Measurements from ENCODE around the gene TCEAL9. TPM values are rescaled to one million over a fixed set of nuclear protein-coding genes. Genes with fewer than 3 reads are reported as not detected.
"Not testable (repeated sequence)": the region's sequence is repeated elsewhere in the genome, so short reads cannot be mapped to it uniquely, and the experiment has no call there.

Gene TCEAL9
- total RNA-seq, 1 donor from 2014 or later = 0.13 TPM

GRCh38 chrX:103359605-103360004, 3.3 kb downstream of the TCEAL9 start:
- H3K4me3 Mint-ChIP-seq; H3K27ac Mint-ChIP-seq; H3K9me3 Mint-ChIP-seq; DNase-seq (ENCODE audit: low spot score); H3K27me3 Mint-ChIP-seq (ENCODE audit: insufficient read depth); H3K36me3 Mint-ChIP-seq (ENCODE audit: low read depth); H3K4me1 Mint-ChIP-seq (ENCODE audit: low read depth); intact Hi-C loops (cut with micrococcal nuclease): not testable (repeated sequence)

- intact Hi-C loops (cut with micrococcal nuclease) = no loop called here
- no peaks in the 10 kb centered on the region for H3K36me3 Mint-ChIP-seq (ENCODE audit: low read depth)
- H3K27me3 Mint-ChIP-seq (ENCODE audit: insufficient read depth) = peaks cover 2% of the 10 kb centered on the region
- H3K9me3 Mint-ChIP-seq = no peaks in the 10 kb centered on the region
- DNase-seq (ENCODE audit: low spot score) = no peak
- H3K27ac Mint-ChIP-seq = no peak overlapping the region
- peaks cover 9% of the 10 kb centered on the region for H3K4me1 Mint-ChIP-seq (ENCODE audit: low read depth)
- H3K4me3 Mint-ChIP-seq = no peak overlapping the region
Observed at GRCh38 chrX:103360092-103360491, 3.8 kb downstream of the TCEAL9 start.

- Mint-ChIP-seq H3K27me3 (ENCODE audit: insufficient read depth) (peaks cover 2% of the 10 kb centered on the region), H3K36me3 (ENCODE audit: low read depth) (no peaks in the 10 kb centered on the region), H3K27ac (no peak overlapping the region), H3K4me1 (ENCODE audit: low read depth) (peaks cover 4% of the 10 kb centered on the region), H3K9me3 (no peaks in the 10 kb centered on the region), H3K4me3 (no peak overlapping the region)
- intact Hi-C loops (cut with micrococcal nuclease) = no loop called here
- DNase-seq (ENCODE audit: low spot score) = no peak
Observed at GRCh38 chrX:103360916-103361315, 4.6 kb downstream of the TCEAL9 start.

GRCh38 chrX:103361798-103362197, 5.5 kb downstream of the TCEAL9 start:
- Mint-ChIP-seq H3K27me3 (ENCODE audit: insufficient read depth) (no peaks in the 10 kb centered on the region), H3K4me3 (no peak overlapping the region), H3K4me1 (ENCODE audit: low read depth) (no peaks in the 10 kb centered on the region), H3K36me3 (ENCODE audit: low read depth) (no peaks in the 10 kb centered on the region), H3K9me3 (no peaks in the 10 kb centered on the region), H3K27ac (no peak overlapping the region)
- intact Hi-C loops (cut with micrococcal nuclease) = no loop called here
- no peak for DNase-seq (ENCODE audit: low spot score)

GRCh38 chrX:103362474-103362873, 6.2 kb downstream of the TCEAL9 start:
- H3K27me3 Mint-ChIP-seq (ENCODE audit: insufficient read depth) = no peaks in the 10 kb centered on the region
- no peaks in the 10 kb centered on the region for H3K9me3 Mint-ChIP-seq
- intact Hi-C loops (cut with micrococcal nuclease) = no loop called here
- DNase-seq (ENCODE audit: low spot score) = no peak
- no peaks in the 10 kb centered on the region for H3K36me3 Mint-ChIP-seq (ENCODE audit: low read depth)
- H3K27ac Mint-ChIP-seq = no peak overlapping the region
- H3K4me3 Mint-ChIP-seq = no peak overlapping the region
- H3K4me1 Mint-ChIP-seq (ENCODE audit: low read depth) = no peaks in the 10 kb centered on the region

- no peak overlapping the region for H3K27ac Mint-ChIP-seq
- no peaks in the 10 kb centered on the region for H3K9me3 Mint-ChIP-seq
- no peaks in the 10 kb centered on the region for H3K4me1 Mint-ChIP-seq (ENCODE audit: low read depth)
- no peaks in the 10 kb centered on the region for H3K36me3 Mint-ChIP-seq (ENCODE audit: low read depth)
- no peaks in the 10 kb centered on the region for H3K27me3 Mint-ChIP-seq (ENCODE audit: insufficient read depth)
- intact Hi-C loops (cut with micrococcal nuclease) = no loop called here
- H3K4me3 Mint-ChIP-seq = no peak overlapping the region
- no peak for DNase-seq (ENCODE audit: low spot score)
Observed at GRCh38 chrX:103363046-103363445, 6.7 kb downstream of the TCEAL9 start.

- Mint-ChIP-seq H3K27ac (no peak overlapping the region), H3K4me3 (no peak overlapping the region), H3K27me3 (ENCODE audit: insufficient read depth) (no peaks in the 10 kb centered on the region), H3K36me3 (ENCODE audit: low read depth) (no peaks in the 10 kb centered on the region), H3K4me1 (ENCODE audit: low read depth) (no peaks in the 10 kb centered on the region), H3K9me3 (no peaks in the 10 kb centered on the region)
- intact Hi-C loops (cut with micrococcal nuclease) = no loop called here
- no peak for DNase-seq (ENCODE audit: low spot score)
Observed at GRCh38 chrX:103367502-103367901, 11.2 kb downstream of the TCEAL9 start.

- no peak for DNase-seq (ENCODE audit: low spot score)
- Mint-ChIP-seq H3K27ac (no peak overlapping the region), H3K27me3 (ENCODE audit: insufficient read depth) (no peaks in the 10 kb centered on the region), H3K4me3 (no peak overlapping the region), H3K4me1 (ENCODE audit: low read depth) (no peaks in the 10 kb centered on the region), H3K9me3 (no peaks in the 10 kb centered on the region), H3K36me3 (ENCODE audit: low read depth) (no peaks in the 10 kb centered on the region)
- intact Hi-C loops (cut with micrococcal nuclease) = no loop called here
Observed at GRCh38 chrX:103369479-103369878, 13.2 kb downstream of the TCEAL9 start.

- Mint-ChIP-seq H3K36me3 (ENCODE audit: low read depth) (no peaks in the 10 kb centered on the region), H3K27ac (no peak overlapping the region), H3K9me3 (no peaks in the 10 kb centered on the region), H3K4me1 (ENCODE audit: low read depth) (peaks cover 5% of the 10 kb centered on the region), H3K4me3 (no peak overlapping the region), H3K27me3 (ENCODE audit: insufficient read depth) (no peaks in the 10 kb centered on the region)
- no peak for DNase-seq (ENCODE audit: low spot score)
- intact Hi-C loops (cut with micrococcal nuclease) = no loop called here
Observed at GRCh38 chrX:103372886-103373285, 16.6 kb downstream of the TCEAL9 start.

- no peaks in the 10 kb centered on the region for H3K36me3 Mint-ChIP-seq (ENCODE audit: low read depth)
- no peaks in the 10 kb centered on the region for H3K9me3 Mint-ChIP-seq
- no peak overlapping the region for H3K27ac Mint-ChIP-seq
- H3K27me3 Mint-ChIP-seq (ENCODE audit: insufficient read depth) = no peaks in the 10 kb centered on the region
- H3K4me3 Mint-ChIP-seq = no peak overlapping the region
- H3K4me1 Mint-ChIP-seq (ENCODE audit: low read depth) = peaks cover 5% of the 10 kb centered on the region
- intact Hi-C loops (cut with micrococcal nuclease) = no loop called here
- DNase-seq (ENCODE audit: low spot score) = no peak
Observed at GRCh38 chrX:103373581-103373980, 17.3 kb downstream of the TCEAL9 start.

GRCh38 chrX:103376118-103376978, 20.0 kb downstream of the TCEAL9 start, which contains the start of gene BEX3:
TSS of gene BEX3 (plus strand) at chrX:103376538. CDS start at chrX:103377522, 984 bp downstream.
- no peaks in the 10 kb centered on the region for H3K9me3 Mint-ChIP-seq
- H3K36me3 Mint-ChIP-seq (ENCODE audit: low read depth) = no peaks in the 10 kb centered on the region
- DNase-seq (ENCODE audit: low spot score) = no peak
- intact Hi-C loops (cut with micrococcal nuclease) = no loop called here
- H3K27ac Mint-ChIP-seq = no peak within 1 kb of the TSS
- no peaks in the 10 kb centered on the region for H3K27me3 Mint-ChIP-seq (ENCODE audit: insufficient read depth)
- H3K4me3 Mint-ChIP-seq = peak within 1 kb of the TSS; percentile 74
- peaks cover 5% of the 10 kb centered on the region for H3K4me1 Mint-ChIP-seq (ENCODE audit: low read depth)

GRCh38 chrX:103376979-103377324, 20.6 kb downstream of the TCEAL9 start:
- intact Hi-C loops (cut with micrococcal nuclease) = no loop called here

GRCh38 chrX:103378990-103379389, 22.7 kb downstream of the TCEAL9 start:
- Mint-ChIP-seq H3K36me3 (ENCODE audit: low read depth) (no peaks in the 10 kb centered on the region), H3K4me1 (ENCODE audit: low read depth) (peaks cover 5% of the 10 kb centered on the region), H3K4me3 (no peak overlapping the region), H3K27ac (no peak overlapping the region), H3K9me3 (no peaks in the 10 kb centered on the region), H3K27me3 (ENCODE audit: insufficient read depth) (peaks cover 2% of the 10 kb centered on the region)
- intact Hi-C loops (cut with micrococcal nuclease) = no loop called here
- no peak for DNase-seq (ENCODE audit: low spot score)

More at GRCh38 chrX:103376979-103377324, 20.6 kb downstream of the TCEAL9 start:
- Mint-ChIP-seq H3K27me3 (ENCODE audit: insufficient read depth) (no peaks in the 10 kb centered on the region), H3K36me3 (ENCODE audit: low read depth) (no peaks in the 10 kb centered on the region), H3K4me3 (peak overlapping the region; percentile 74), H3K4me1 (ENCODE audit: low read depth) (peaks cover 5% of the 10 kb centered on the region), H3K9me3 (no peaks in the 10 kb centered on the region), H3K27ac (no peak overlapping the region)
- no peak for DNase-seq (ENCODE audit: low spot score)

GRCh38 chrX:103382877-103383276, 26.6 kb downstream of the TCEAL9 start:
- Mint-ChIP-seq H3K36me3 (ENCODE audit: low read depth) (no peaks in the 10 kb centered on the region), H3K27me3 (ENCODE audit: insufficient read depth) (peaks cover 2% of the 10 kb centered on the region), H3K4me3 (no peak overlapping the region), H3K4me1 (ENCODE audit: low read depth) (no peaks in the 10 kb centered on the region), H3K9me3 (no peaks in the 10 kb centered on the region), H3K27ac (no peak overlapping the region)
- intact Hi-C loops (cut with micrococcal nuclease) = no loop called here
- DNase-seq (ENCODE audit: low spot score) = no peak
